Neuronal stem cell (in vitro differentiated cells): ENCODE measurements around the gene ARHGEF28.

ENCODE experiments used
- DNase-seq: peaks from one replicate; pipeline ENCODE4 v3.0.0-alpha.2; 2013; ENCODE audit warnings: low spot score
- H2AFZ ChIP-seq: one replicate; pipeline ENCODE4 v1.6.1; 2013; ENCODE audit warnings: mild to moderate bottlenecking, low read length, inconsistent platforms
- H2AK5ac ChIP-seq: 2 replicates; pipeline ENCODE4 v1.6.1; 2013; ENCODE audit warnings: low read depth, mild to moderate bottlenecking, inconsistent platforms, low read length, moderate library complexity, mixed read lengths
- H2BK120ac ChIP-seq: 2 replicates; pipeline ENCODE4 v1.6.1; 2013; ENCODE audit warnings: low read depth, mild to moderate bottlenecking, inconsistent platforms, low read length, moderate library complexity, mixed read lengths
- H2BK12ac ChIP-seq: one replicate; pipeline ENCODE4 v1.6.1; 2013; ENCODE audit warnings: low read length, inconsistent platforms
- H2BK15ac ChIP-seq: 2 replicates; pipeline ENCODE4 v1.6.1; 2013; ENCODE audit warnings: mild to moderate bottlenecking, low read length, inconsistent platforms, mixed read lengths
- H2BK5ac ChIP-seq: one replicate; pipeline ENCODE4 v1.6.1; 2013; ENCODE audit warnings: inconsistent platforms, mild to moderate bottlenecking, low read length, moderate library complexity
- H3K14ac ChIP-seq: one replicate; pipeline ENCODE4 v1.6.1; 2013; ENCODE audit warnings: low read length, inconsistent platforms
- H3K18ac ChIP-seq: 2 replicates; pipeline ENCODE4 v1.6.1; 2013; ENCODE audit warnings: low read length, inconsistent platforms
- H3K23ac ChIP-seq: 2 replicates; pipeline ENCODE4 v1.6.1; 2013; ENCODE audit warnings: low read depth, mild to moderate bottlenecking, mixed read lengths, low read length, inconsistent platforms; ENCODE audit not compliant: poor library complexity
- H3K27ac ChIP-seq: replicated peaks from 3 replicates; pipeline ENCODE4 v1.5.1; 2013; ENCODE audit warnings: low read length, inconsistent platforms
- H3K27me3 ChIP-seq, 3 experiments: 2 replicates each; pipeline ENCODE4 v1.6.1; 2013; ENCODE audit warnings: low read length in 3 of 3, mild to moderate bottlenecking in 2 of 3, inconsistent platforms in 1 of 3, low read depth in 1 of 3, mixed read lengths in 1 of 3, moderate library complexity in 1 of 3; ENCODE audit not compliant: control insufficient read depth in 3 of 3, insufficient read depth in 3 of 3
- H3K36me3 ChIP-seq, 2 donors: replicated peaks in 1 of 2; 2 replicates each; pipeline ENCODE4 v1.6.1; 2013; ENCODE audit warnings: low read length in 2 of 2; ENCODE audit not compliant: control insufficient read depth in 2 of 2, insufficient read depth in 2 of 2
- H3K4ac ChIP-seq: 2 replicates; pipeline ENCODE4 v1.6.1; 2013; ENCODE audit warnings: inconsistent platforms, mild to moderate bottlenecking, low read length, moderate library complexity
- H3K4me1 ChIP-seq, 2 donors: 1 replicate in 1 of 2; 2 replicates in 1 of 2; pipeline ENCODE4 v1.6.1; 2013; ENCODE audit warnings: low read length in 2 of 2, low read depth in 1 of 2; ENCODE audit not compliant: control insufficient read depth in 2 of 2, insufficient read depth in 1 of 2
- H3K4me2 ChIP-seq: one replicate; pipeline ENCODE4 v1.6.1; 2013; ENCODE audit warnings: mild to moderate bottlenecking, low read length, inconsistent platforms; ENCODE audit not compliant: insufficient read depth, poor library complexity, severe bottlenecking
- H3K4me3 ChIP-seq, 2 donors: 2 replicates each; pipeline ENCODE4 v1.5.1; 2013; ENCODE audit warnings: low read length in 2 of 2, mild to moderate bottlenecking in 2 of 2, inconsistent platforms in 1 of 2, moderate library complexity in 1 of 2
- H3K79me1 ChIP-seq: one replicate; pipeline ENCODE4 v1.6.1; 2013; ENCODE audit warnings: low read depth, mild to moderate bottlenecking, inconsistent platforms, low read length, moderate library complexity
- H3K9ac ChIP-seq: one replicate; pipeline ENCODE4 v1.6.1; 2013; ENCODE audit warnings: mild to moderate bottlenecking, low read depth, low read length, inconsistent platforms; ENCODE audit not compliant: poor library complexity
- H3K9me3 ChIP-seq, 2 donors: replicated peaks in 1 of 2; 2 replicates each; pipeline versions ENCODE3 to v1.6.1; 2013; ENCODE audit warnings: low read length in 2 of 2, mild to moderate bottlenecking in 2 of 2, inconsistent platforms in 1 of 2, low read depth in 1 of 2, mixed read lengths in 1 of 2, moderate library complexity in 1 of 2; ENCODE audit not compliant: control insufficient read depth in 2 of 2, insufficient read depth in 1 of 2
- H4K8ac ChIP-seq: one replicate; pipeline ENCODE4 v1.6.1; 2013; ENCODE audit warnings: low read depth, mild to moderate bottlenecking, inconsistent platforms, low read length, moderate library complexity
- H4K91ac ChIP-seq: one replicate; pipeline ENCODE4 v1.6.1; 2013; ENCODE audit warnings: low read length, low read depth, mild to moderate bottlenecking, inconsistent platforms; ENCODE audit not compliant: poor library complexity
- WGBS, 2 donors: extraction: QIAGEN DNeasy Blood & Tissue Kit; methylation state at CpG; one replicate each; pipeline ENCODE4 v1.1.7; 2013; ENCODE audit warnings: missing lambda C conversion rate in 2 of 2, mixed read lengths in 1 of 2; ENCODE audit not compliant: insufficient read length in 2 of 2, insufficient replicate concordance in 1 of 2; ENCODE audit errors: extremely low coverage in 2 of 2; 5-methylcytosine and 5-hydroxymethylcytosine counted together

ARHGEF28 gene

GRCh38 chr5:73766902-73767301 is 140.9 kb downstream of the ARHGEF28 start:
- Histone ChIP-seq H3K36me3 (no peaks in the 10 kb centered on the region), H3K79me1 (no peaks in the 10 kb centered on the region), H2AFZ (no peak overlapping the region), H3K4me3 (no peak overlapping the region), H3K27me3 (no peaks in the 10 kb centered on the region), H3K4me1 (no peaks in the 10 kb centered on the region), H4K91ac (no peak overlapping the region), H3K9ac (no peak overlapping the region), H3K4ac (no peak overlapping the region), H3K23ac (no peak overlapping the region), H2BK15ac (no peak overlapping the region), H3K27ac (no peak overlapping the region), H2AK5ac (no peak overlapping the region), H3K18ac (no peak overlapping the region), H3K9me3 (no peaks in the 10 kb centered on the region), H2BK120ac (no peak overlapping the region), H2BK5ac (no peak overlapping the region), H4K8ac (no peak overlapping the region), H2BK12ac (no peak overlapping the region), H3K14ac (no peak overlapping the region), H3K4me2 (no peak overlapping the region)
- no CpG with 5 or more reads among the region's 2 CpGs for WGBS, 2 donors
- DNase-seq: no peak

DNA sequence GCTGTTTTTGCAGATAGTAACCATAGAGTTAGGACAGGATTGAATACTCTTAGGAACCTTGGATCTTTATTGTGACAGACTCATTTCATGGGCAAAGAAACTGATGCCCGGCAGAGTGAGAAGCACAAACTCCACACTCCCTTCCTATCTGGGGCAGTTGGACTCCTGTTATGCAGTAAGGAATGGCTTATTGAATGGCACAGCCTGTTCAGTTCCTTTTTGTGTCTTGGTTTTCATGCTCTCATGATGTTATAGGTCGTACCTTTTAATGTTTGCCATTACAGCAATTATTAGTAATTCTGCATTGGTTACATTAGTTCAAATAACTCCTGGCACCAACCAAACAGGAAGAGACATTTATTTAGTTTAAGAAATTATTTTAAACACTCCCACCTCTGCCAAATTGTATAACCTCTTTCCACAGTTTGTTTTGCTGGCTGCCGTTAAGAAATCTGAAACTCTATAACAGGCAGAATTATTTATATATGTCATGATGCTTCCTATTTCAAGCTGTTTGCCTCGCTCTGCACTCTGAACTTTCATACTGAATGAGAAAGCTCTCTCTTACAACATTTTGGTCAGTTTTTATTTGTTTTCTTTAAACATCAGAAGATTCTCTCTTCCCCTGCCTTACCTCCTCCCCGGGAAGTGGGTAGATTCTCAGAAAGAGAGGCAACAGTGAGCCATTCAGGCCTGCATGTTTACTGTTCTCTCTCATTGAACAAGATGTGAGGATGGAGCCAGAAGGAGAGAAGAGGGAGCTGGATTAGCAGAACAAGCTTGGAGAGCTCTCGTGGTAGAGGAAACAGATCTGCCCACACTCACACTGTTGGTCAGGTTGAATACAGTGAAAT is 144.4 kb downstream of the ARHGEF28 start:
- no peak overlapping the region for H4K91ac ChIP-seq
- DNase-seq: no peak
- no peak overlapping the region for H2BK120ac ChIP-seq
- no peak overlapping the region for H3K18ac ChIP-seq
- H3K14ac ChIP-seq: no peak overlapping the region
- H3K9me3 ChIP-seq: no peaks in the 10 kb centered on the region
- no peaks in the 10 kb centered on the region for H3K27me3 ChIP-seq
- H3K4me2 ChIP-seq: no peak overlapping the region
- no CpG with 5 or more reads among the region's 6 CpGs for WGBS, 2 donors
- no peak overlapping the region for H3K27ac ChIP-seq
- no peak overlapping the region for H3K4me3 ChIP-seq
- H3K23ac ChIP-seq: no peak overlapping the region
- H3K79me1 ChIP-seq: no peaks in the 10 kb centered on the region
- no peak overlapping the region for H2AK5ac ChIP-seq
- H2AFZ ChIP-seq: no peak overlapping the region
- H2BK5ac ChIP-seq: no peak overlapping the region
- no peak overlapping the region for H2BK15ac ChIP-seq
- no peaks in the 10 kb centered on the region for H3K36me3 ChIP-seq
- no peak overlapping the region for H4K8ac ChIP-seq
- H3K4ac ChIP-seq: no peak overlapping the region
- no peaks in the 10 kb centered on the region for H3K4me1 ChIP-seq
- no peak overlapping the region for H3K9ac ChIP-seq
- H2BK12ac ChIP-seq: no peak overlapping the region

- H3K27ac ChIP-seq: no peak overlapping the region
- H2BK15ac ChIP-seq: no peak overlapping the region
- no peak overlapping the region for H2BK120ac ChIP-seq
- no peaks in the 10 kb centered on the region for H3K36me3 ChIP-seq
- no peak overlapping the region for H4K91ac ChIP-seq
- H4K8ac ChIP-seq: no peak overlapping the region
- H2BK12ac ChIP-seq: no peak overlapping the region
- no peak overlapping the region for H3K4ac ChIP-seq
- no peaks in the 10 kb centered on the region for H3K4me1 ChIP-seq
- no peak overlapping the region for H2AFZ ChIP-seq
- H3K14ac ChIP-seq: no peak overlapping the region
- no peaks in the 10 kb centered on the region for H3K79me1 ChIP-seq
- H2AK5ac ChIP-seq: no peak overlapping the region
- H3K27me3 ChIP-seq: no peaks in the 10 kb centered on the region
- DNase-seq: no peak
- no peak overlapping the region for H3K23ac ChIP-seq
- H3K18ac ChIP-seq: no peak overlapping the region
- no peak overlapping the region for H3K4me2 ChIP-seq
- no peak overlapping the region for H2BK5ac ChIP-seq
- H3K9ac ChIP-seq: no peak overlapping the region
- no CpG with 5 or more reads among the region's 3 CpGs for WGBS, 2 donors
- no peak overlapping the region for H3K4me3 ChIP-seq
- H3K9me3 ChIP-seq: no peaks in the 10 kb centered on the region
Observed at GRCh38 chr5:73774924-73775323, 148.9 kb downstream of the ARHGEF28 start.

DNA sequence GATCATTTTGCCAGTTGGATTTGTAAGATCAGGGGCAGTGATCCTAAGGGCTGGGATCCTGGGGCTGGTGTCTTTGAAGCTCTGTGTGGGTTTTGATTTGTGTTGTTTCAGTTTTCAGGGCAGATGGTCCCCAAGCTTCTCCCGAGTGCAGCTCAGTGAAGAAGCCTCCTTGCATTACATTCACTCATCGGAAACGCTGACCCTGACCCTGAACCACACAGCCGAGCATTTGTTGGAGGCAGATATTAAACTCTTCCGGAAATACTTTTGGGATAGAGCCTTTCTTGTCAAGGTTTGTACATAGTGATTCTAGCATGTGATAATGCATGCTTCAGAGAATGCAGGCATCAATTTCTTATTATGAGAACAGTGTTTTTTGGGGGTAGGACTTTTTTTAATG is 150.4 kb downstream of the ARHGEF28 start:
- Histone ChIP-seq H3K4me1 (no peaks in the 10 kb centered on the region), H2BK120ac (no peak overlapping the region), H3K18ac (no peak overlapping the region), H3K4me3 (peak overlapping the region in 1 of 2 donors; percentile 14), H3K14ac (no peak overlapping the region), H3K9me3 (no peaks in the 10 kb centered on the region), H4K8ac (no peak overlapping the region), H2AFZ (no peak overlapping the region), H2BK5ac (no peak overlapping the region), H3K9ac (no peak overlapping the region), H3K27ac (no peak overlapping the region), H2BK12ac (no peak overlapping the region), H2AK5ac (no peak overlapping the region), H3K27me3 (no peaks in the 10 kb centered on the region), H3K23ac (no peak overlapping the region), H2BK15ac (no peak overlapping the region), H4K91ac (no peak overlapping the region), H3K79me1 (no peaks in the 10 kb centered on the region), H3K36me3 (no peaks in the 10 kb centered on the region), H3K4me2 (no peak overlapping the region), H3K4ac (no peak overlapping the region)
- no CpG with 5 or more reads among the region's 5 CpGs for WGBS, 2 donors
- no peak for DNase-seq
